Measurements from ENCODE around the gene PLEKHG2. TPM values are rescaled to one million over a fixed set of nuclear protein-coding genes. Genes with fewer than 3 reads are reported as not detected.

Gene PLEKHG2
- total and polyA plus RNA-seq, 11 donors = 8.9 to 38.5 (median 13.3) TPM

DNA sequence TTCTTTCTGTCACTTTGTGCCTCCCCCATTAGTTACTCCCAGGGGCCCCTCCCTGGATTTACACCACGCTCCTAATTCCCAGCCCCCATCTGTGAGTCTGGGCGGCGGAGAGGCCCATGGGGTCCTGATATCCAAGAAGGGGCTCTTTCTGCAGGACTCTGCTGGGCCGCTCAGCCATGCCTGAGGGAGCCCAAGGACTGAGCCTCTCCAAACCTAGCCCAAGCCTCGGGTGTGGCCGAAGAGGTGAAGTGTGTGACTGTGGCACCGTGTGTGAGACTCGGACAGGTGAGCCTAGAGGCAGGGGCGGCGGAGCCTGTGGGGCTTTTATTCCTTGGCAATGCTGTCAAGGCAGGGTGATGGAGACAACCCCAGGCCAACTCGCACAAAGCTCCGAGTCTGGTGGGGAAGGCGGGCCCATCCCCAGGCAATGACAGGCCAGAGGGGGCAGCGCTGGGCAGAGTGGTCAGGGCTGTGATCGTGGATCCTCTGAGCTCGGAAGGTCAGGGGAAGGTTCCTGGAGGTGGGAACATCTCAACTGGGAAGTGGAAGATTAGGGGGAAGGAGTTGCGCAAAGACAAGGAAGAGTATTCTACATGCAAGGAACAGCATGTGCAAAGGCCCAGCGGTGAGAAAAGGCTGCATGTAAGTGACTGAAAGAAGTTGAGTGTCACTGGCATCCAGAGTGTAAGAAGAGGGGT is 1.6 kb downstream of the PLEKHG2 start:
- peak overlapping the region; percentile 61 to 100 (median 85) for H3K4me3 ChIP-seq
- WGBS, 4 donors = 34 to 39% (median 35%) methylated on average over 18 of the region's 18 CpGs
- peaks cover 0 to 33% (median 29%) of the 10 kb centered on the region in 9 donors for H3K36me3 ChIP-seq
- H3K27me3 ChIP-seq = peaks cover 0 to 5% (median 0%) of the 10 kb centered on the region in 9 donors
- peak overlapping the region; percentile 74 to 100 (median 99) for H3K27ac ChIP-seq
- no peak for ATAC-seq
- peaks cover 7 to 59% (median 34%) of the 10 kb centered on the region in 12 donors for H3K4me1 ChIP-seq
- DNase-seq = peak in 1 of 5 donors; percentile 40
- no peaks in the 10 kb centered on the region for H3K9me3 ChIP-seq
- intact Hi-C loops (cut with DNase I) = loop anchor here in 7 of 10 donors (2.0 to 10.0 kb wide), 8 partner anchors 17 to 292 kb away; partner anchors contain the start of genes PAK4 (in 2 of the 7), RPS16 (in 2 of the 7), EID2B (in 1 of the 7) and SAMD4B (in 1 of the 7)
- TF ChIP-seq POLR2A (IDR thresholded peaks at IDR 0.05) = no peak
- TF ChIP-seq, protein P1, sequence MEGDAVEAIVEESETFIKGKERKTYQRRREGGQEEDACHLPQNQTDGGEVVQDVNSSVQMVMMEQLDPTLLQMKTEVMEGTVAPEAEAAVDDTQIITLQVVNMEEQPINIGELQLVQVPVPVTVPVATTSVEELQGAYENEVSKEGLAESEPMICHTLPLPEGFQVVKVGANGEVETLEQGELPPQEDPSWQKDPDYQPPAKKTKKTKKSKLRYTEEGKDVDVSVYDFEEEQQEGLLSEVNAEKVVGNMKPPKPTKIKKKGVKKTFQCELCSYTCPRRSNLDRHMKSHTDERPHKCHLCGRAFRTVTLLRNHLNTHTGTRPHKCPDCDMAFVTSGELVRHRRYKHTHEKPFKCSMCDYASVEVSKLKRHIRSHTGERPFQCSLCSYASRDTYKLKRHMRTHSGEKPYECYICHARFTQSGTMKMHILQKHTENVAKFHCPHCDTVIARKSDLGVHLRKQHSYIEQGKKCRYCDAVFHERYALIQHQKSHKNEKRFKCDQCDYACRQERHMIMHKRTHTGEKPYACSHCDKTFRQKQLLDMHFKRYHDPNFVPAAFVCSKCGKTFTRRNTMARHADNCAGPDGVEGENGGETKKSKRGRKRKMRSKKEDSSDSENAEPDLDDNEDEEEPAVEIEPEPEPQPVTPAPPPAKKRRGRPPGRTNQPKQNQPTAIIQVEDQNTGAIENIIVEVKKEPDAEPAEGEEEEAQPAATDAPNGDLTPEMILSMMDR (IDR thresholded peaks at IDR 0.05) = peak in 2 of 12 donors; percentile 9 to 15

DNA sequence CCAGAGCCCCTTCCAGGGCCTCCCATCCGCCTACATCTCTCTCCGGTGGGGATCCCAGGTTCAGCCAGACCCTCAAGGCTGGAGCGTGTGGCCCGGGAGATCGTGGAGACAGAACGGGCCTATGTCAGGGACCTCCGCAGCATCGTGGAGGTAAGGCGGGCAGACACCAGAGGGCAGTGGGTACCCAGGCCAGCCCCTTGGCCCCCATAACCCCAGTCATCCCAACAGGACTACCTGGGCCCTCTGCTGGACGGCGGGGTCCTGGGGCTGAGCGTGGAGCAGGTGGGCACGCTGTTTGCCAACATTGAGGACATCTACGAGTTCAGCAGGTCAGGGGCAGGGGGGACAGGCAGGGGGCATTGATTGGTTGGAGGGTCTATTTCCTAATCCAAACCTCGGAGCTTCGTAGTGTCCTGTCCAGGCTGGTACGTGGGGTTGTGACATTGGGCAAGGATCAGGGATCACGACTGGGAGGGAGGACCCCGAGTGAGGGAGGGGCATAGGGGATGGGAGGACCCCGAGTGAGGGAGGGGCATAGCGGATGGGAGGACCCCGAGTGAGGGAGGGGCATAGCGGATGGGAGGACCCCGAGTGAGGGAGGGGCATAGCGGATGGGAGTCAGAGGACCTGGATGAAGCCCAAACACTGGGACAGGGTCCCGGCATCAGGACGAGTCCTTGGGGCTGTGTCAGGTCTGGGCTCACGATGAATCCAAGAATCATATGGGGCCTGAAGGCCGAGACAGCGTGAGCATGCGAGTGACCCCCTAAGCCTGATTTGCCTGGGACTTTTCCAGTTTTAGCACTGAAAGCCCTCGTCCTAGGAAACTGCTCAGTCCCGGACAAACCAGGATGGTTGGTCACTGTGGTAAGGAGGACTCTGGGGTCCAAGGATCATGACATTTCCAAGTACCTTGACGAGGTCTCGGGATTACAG is 2.9 kb downstream of the PLEKHG2 start:
- H3K36me3 ChIP-seq = peaks cover 0 to 46% (median 37%) of the 10 kb centered on the region in 9 donors
- TF ChIP-seq, protein P1 (IDR thresholded peaks at IDR 0.05) = no peak
- no peak for TF ChIP-seq POLR2A (IDR thresholded peaks at IDR 0.05)
- WGBS, 4 donors = 58 to 65% (median 61%) methylated on average over 25 to 35 of the region's 35 CpGs
- intact Hi-C loops (cut with DNase I) = loop anchor here in 3 of 10 donors (2.0 to 10.0 kb wide), 3 partner anchors 19 to 291 kb away; partner anchors contain the start of genes PAK4 (in 2 of the 3), EID2B (in 1 of the 3) and RPS16 (in 1 of the 3)
- H3K9me3 ChIP-seq = no peaks in the 10 kb centered on the region
- peak overlapping the region in 10 of 12 donors; percentile 94 to 100 (median 99) for H3K27ac ChIP-seq
- H3K27me3 ChIP-seq = peaks cover 0 to 5% (median 0%) of the 10 kb centered on the region in 9 donors
- peaks cover 6 to 55% (median 30%) of the 10 kb centered on the region in 12 donors for H3K4me1 ChIP-seq
- no peak for ATAC-seq
- peak overlapping the region in 11 of 12 donors; percentile 16 to 100 (median 86) for H3K4me3 ChIP-seq
- DNase-seq = peak in 2 of 5 donors; percentile 40 to 56

DNA sequence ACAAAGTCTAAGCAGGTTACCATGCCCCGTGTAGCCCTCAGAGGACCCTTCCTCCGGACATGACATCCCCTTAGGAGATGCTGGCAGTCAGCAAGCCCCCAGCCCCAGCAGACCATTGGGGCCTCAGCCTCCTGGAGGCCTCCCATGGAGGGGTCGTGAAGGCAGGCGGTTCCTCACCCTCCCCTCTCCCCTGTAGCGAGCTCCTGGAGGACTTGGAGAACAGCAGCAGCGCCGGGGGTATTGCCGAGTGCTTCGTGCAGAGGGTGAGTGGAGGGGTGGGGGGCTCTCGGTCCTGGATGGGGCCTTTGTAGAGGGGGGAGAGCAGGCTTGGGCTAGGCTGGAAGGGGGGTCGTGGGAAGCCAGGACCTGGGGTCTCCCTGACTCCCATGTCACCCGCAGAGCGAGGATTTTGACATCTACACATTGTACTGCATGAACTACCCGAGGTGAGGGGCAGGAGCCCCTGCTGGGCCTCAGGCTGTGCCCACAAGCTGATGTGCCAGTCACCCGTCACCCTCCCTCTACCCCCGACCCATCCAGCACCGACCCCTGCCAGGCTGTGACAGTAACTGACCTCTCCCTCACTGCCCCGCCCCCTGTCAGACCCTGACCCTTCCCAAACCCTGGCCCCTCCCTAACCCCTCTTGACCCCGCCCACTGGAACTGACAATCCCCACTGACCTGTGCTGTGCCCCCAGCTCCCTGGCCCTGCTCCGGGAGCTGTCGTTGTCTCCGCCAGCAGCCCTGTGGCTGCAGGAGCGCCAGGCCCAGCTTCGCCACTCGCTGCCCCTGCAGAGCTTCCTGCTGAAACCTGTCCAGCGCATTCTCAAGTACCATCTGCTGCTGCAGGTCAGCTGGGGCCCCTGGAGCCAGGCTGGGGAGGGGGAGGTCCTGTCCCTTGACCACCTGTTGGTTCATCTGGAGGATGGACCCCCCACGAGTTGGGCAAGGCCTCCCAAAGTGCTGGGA is 4.0 kb downstream of the PLEKHG2 start:
- H3K4me1 ChIP-seq = peaks cover 0 to 44% (median 20%) of the 10 kb centered on the region in 12 donors
- ATAC-seq = no peak
- DNase-seq = no peak
- no peaks in the 10 kb centered on the region for H3K9me3 ChIP-seq
- intact Hi-C loops (cut with DNase I) = loop anchor here in 3 of 10 donors (10.0 kb wide), 2 partner anchors 118 to 292 kb away; partner anchors contain the start of genes PAK4 (in 2 of the 3) and EID2B (in 1 of the 3)
- H3K36me3 ChIP-seq = peaks cover 0 to 57% (median 48%) of the 10 kb centered on the region in 9 donors
- peaks cover 0 to 5% (median 0%) of the 10 kb centered on the region in 9 donors for H3K27me3 ChIP-seq
- WGBS, 4 donors = 81 to 91% (median 84%) methylated on average over 20 to 27 of the region's 27 CpGs
- H3K27ac ChIP-seq = peak overlapping the region in 5 of 12 donors; percentile 28 to 99 (median 58)
- peak overlapping the region in 8 of 12 donors; percentile 77 to 100 (median 91) for H3K4me3 ChIP-seq
- TF ChIP-seq, protein P1 (IDR thresholded peaks at IDR 0.05) = no peak
- no peak for TF ChIP-seq POLR2A (IDR thresholded peaks at IDR 0.05)
